Peyer's patch (tissue), 4 donors: Measurements from ENCODE around the gene OTOS.

Experiments used
- CTCF ChIP-seq, 6 experiments: fragments of 450-650 bp in 4 of 6; fragments of 200-600 bp in 2 of 6; sonication (generic) in 1 of 6; IDR thresholded peaks; one replicate each; pipeline ENCODE4 v1.5.1; 2017 to 2019; ENCODE audit warnings: antibody characterized with exemption in 6 of 6, mild to moderate bottlenecking in 3 of 6, moderate library complexity in 1 of 6
- POLR2A ChIP-seq, 2 donors: fragments of 450-650 bp; IDR thresholded peaks; one replicate each; pipeline ENCODE4 v1.5.1; 2017; ENCODE audit warnings: antibody characterized with exemption in 2 of 2, mild to moderate bottlenecking in 2 of 2, moderate library complexity in 2 of 2

GRCh38 chr2:240153418-240153817 is 13.0 kb upstream of the OTOS start:
- no peak for TF ChIP-seq CTCF (IDR thresholded peaks at IDR 0.05)
- no peak for TF ChIP-seq POLR2A (IDR thresholded peaks at IDR 0.05)
